ENCODE measurements around the gene COX19. TPM values are rescaled to one million over a fixed set of nuclear protein-coding genes. Genes with fewer than 3 reads are reported as not detected.

Gene COX19
- total and polyA plus RNA-seq, 2 of the 13 experiments (the other 11 are each of a cell fraction or from before 2014, with no cell fraction given) = 11.5 to 21.7 TPM

GRCh38 chr7:977326-978048 lies 2.1 kb upstream of the COX19 start (continued):
- no peak for TF ChIP-seq RERE (CRISPR knock-in tag; IDR thresholded peaks at IDR 0.05; ENCODE audit: low read depth)
- TF ChIP-seq HOXD1 (CRISPR knock-in tag; IDR thresholded peaks at IDR 0.05) = peak; percentile 82
- peak; percentile 84; the same call in 1 of the 2 replicates for TF ChIP-seq KLF6 (CRISPR knock-in tag; IDR thresholded peaks at IDR 0.05)
- no peak for TF ChIP-seq PAWR (CRISPR knock-in tag; IDR thresholded peaks at IDR 0.05; ENCODE audit: borderline replicate concordance)
- peak; percentile 86 for TF ChIP-seq UBTF (CRISPR knock-in tag; IDR thresholded peaks at IDR 0.05)
- TF ChIP-seq ZNF749 (CRISPR knock-in tag; IDR thresholded peaks at IDR 0.05; ENCODE audit: borderline replicate concordance) = peak; percentile 60; the same call in 1 of the 2 replicates
- TF ChIP-seq SP1 (IDR thresholded peaks at IDR 0.05) = no peak
- TF ChIP-seq SP1 (CRISPR knock-in tag; IDR thresholded peaks at IDR 0.05) = peak; percentile 56
- peak; percentile 39; the same call in 1 of the 2 replicates for TF ChIP-seq ZBTB25 (CRISPR knock-in tag; IDR thresholded peaks at IDR 0.05)
- peak; percentile 66; the same call in 1 of the 2 replicates for TF ChIP-seq ZNF607 (CRISPR knock-in tag; IDR thresholded peaks at IDR 0.05; ENCODE audit: borderline replicate concordance)
- TF ChIP-seq NFYB (CRISPR knock-in tag; IDR thresholded peaks at IDR 0.05) = peak; percentile 64
- peak; percentile 69; the same call in 1 of the 2 replicates for TF ChIP-seq ARID4A (CRISPR knock-in tag; IDR thresholded peaks at IDR 0.05; ENCODE audit: borderline replicate concordance)
- TF ChIP-seq ZBTB20 (CRISPR knock-in tag; IDR thresholded peaks at IDR 0.05; ENCODE audit: borderline replicate concordance, low read depth) = peak; percentile 71; the same call in 1 of the 2 replicates
- peak; percentile 89 for TF ChIP-seq ISL2 (CRISPR knock-in tag; IDR thresholded peaks at IDR 0.05)
- TF ChIP-seq MXI1 (IDR thresholded peaks at IDR 0.05; ENCODE audit: borderline replicate concordance, low read depth, low read length) = peak; percentile 58; the same call in 1 of the 3 replicates
- TF ChIP-seq ZNF558 (CRISPR knock-in tag; IDR thresholded peaks at IDR 0.05; ENCODE audit: borderline replicate concordance) = no peak
